BJ (cell line): ENCODE results near the gene ITPR3. TPM values are rescaled to one million over a fixed set of nuclear protein-coding genes. Genes with fewer than 3 reads are reported as not detected.

ENCODE experiments used
- CTCF ChIA-PET: fragments of 350-600 bp; formaldehyde crosslinking; extraction: SDS; loops from one replicate; lab custom pipeline; 2021; ENCODE audit warnings: antibody characterized with exemption, inconsistent platforms; lab: Yijun Ruan, JAX
- POLR2A ChIA-PET: fragments of 300-600 bp; sonication (Branson Sonifier 250); formaldehyde crosslinking; extraction: SDS; loops from one replicate; lab custom pipeline; 2021; ENCODE audit warnings: antibody characterized with exemption; lab: Charles Lee
- DNase-seq: peaks from one replicate; pipeline ENCODE4 v3.0.0-alpha.2; 2011; ENCODE audit warnings: low read depth
- H3K27me3 ChIP-seq: 2 replicates; pipeline ENCODE4 v1.6.0; 2011; ENCODE audit warnings: low read length; ENCODE audit not compliant: control insufficient read depth, insufficient read depth
- H3K36me3 ChIP-seq: 2 replicates; pipeline ENCODE4 v1.5.1; 2011; ENCODE audit warnings: low read length; ENCODE audit not compliant: control insufficient read depth, insufficient read depth
- H3K4me3 ChIP-seq: 2 replicates; pipeline ENCODE4 v1.5.1; 2011; ENCODE audit warnings: low read depth, mild to moderate bottlenecking, control low read depth, low read length
- CTCF ChIP-seq: IDR thresholded peaks from 2 replicates; pipeline ENCODE4 v1.5.1; 2011; ENCODE audit warnings: low read depth, mild to moderate bottlenecking, control low read depth, inconsistent platforms, low read length, moderate library complexity; ENCODE audit not compliant: insufficient read depth
- polyA plus RNA-seq: library from polyadenylated mRNA; depleted of rRNA; stranded (reverse); fragments of >200 nt; gene quantifications from 2 replicates; pipeline ENCODE4 v1.2.3, GENCODE V29; 2011

The ITPR3 gene
- polyA plus RNA-seq, 1 experiment: 16.6 TPM

GRCh38 chr6:33661106-33661838 lies 40.1 kb downstream of the ITPR3 start:
- peaks cover 16% of the 10 kb centered on the region for H3K36me3 ChIP-seq
- H3K4me3 ChIP-seq: no peak overlapping the region
- CTCF ChIA-PET: interaction anchor here (0.6 to 1.2 kb wide), 3 partner anchors 12 to 1869 kb away, joined by 3 to 6 read pairs (median 4); no protein-coding TSS in a partner anchor
- POLR2A ChIA-PET: no interaction called here
- no peak for TF ChIP-seq CTCF
- DNase-seq: no peak
- no peaks in the 10 kb centered on the region for H3K27me3 ChIP-seq

GRCh38 chr6:33662318-33662717 lies 41.2 kb downstream of the ITPR3 start:
- TF ChIP-seq CTCF: no peak
- Histone ChIP-seq H3K27me3 (no peaks in the 10 kb centered on the region), H3K36me3 (peaks cover 17% of the 10 kb centered on the region), H3K4me3 (no peak overlapping the region)
- POLR2A ChIA-PET: no interaction called here
- CTCF ChIA-PET: interaction anchor here (0.6 to 1.6 kb wide), 5 partner anchors 11 to 1868 kb away, joined by 3 to 6 read pairs (median 3); no protein-coding TSS in a partner anchor
- DNase-seq: no peak

GRCh38 chr6:33663028-33663427 lies 41.9 kb downstream of the ITPR3 start:
- TF ChIP-seq CTCF: no peak
- POLR2A ChIA-PET: interaction anchor here (0.6 kb wide), 1 partner anchor 24 kb away, joined by 3 read pairs; no protein-coding TSS in a partner anchor
- peaks cover 19% of the 10 kb centered on the region for H3K36me3 ChIP-seq
- CTCF ChIA-PET: interaction anchor here (1.1 to 1.6 kb wide), 2 partner anchors 14 to 39 kb away, joined by 3 read pairs; no protein-coding TSS in a partner anchor
- no peak overlapping the region for H3K4me3 ChIP-seq
- no peak for DNase-seq
- H3K27me3 ChIP-seq: no peaks in the 10 kb centered on the region

- TF ChIP-seq CTCF: no peak
- H3K4me3 ChIP-seq: no peak overlapping the region
- ChIA-PET POLR2A (no interaction called here), CTCF (no interaction called here)
- no peaks in the 10 kb centered on the region for H3K27me3 ChIP-seq
- H3K36me3 ChIP-seq: peaks cover 20% of the 10 kb centered on the region
- no peak for DNase-seq
Measured at GRCh38 chr6:33663727-33664449, 42.8 kb downstream of the ITPR3 start.

- POLR2A ChIA-PET: no interaction called here
- Histone ChIP-seq H3K36me3 (peaks cover 15% of the 10 kb centered on the region), H3K27me3 (no peaks in the 10 kb centered on the region), H3K4me3 (no peak overlapping the region)
- DNase-seq: no peak
- CTCF ChIA-PET: interaction anchor here (1.0 to 1.9 kb wide), 2 partner anchors 10 to 43 kb away, joined by 3 to 10 read pairs; no protein-coding TSS in a partner anchor
- no peak for TF ChIP-seq CTCF
Measured at GRCh38 chr6:33664506-33665057, 43.5 kb downstream of the ITPR3 start.
